NB4 (cell line): Measurements from ENCODE around the gene PRSS56.

ENCODE experiments used
- TF ChIP-seq, protein P1 (sequence below): IDR thresholded peaks from one replicate; pipeline ENCODE4 v1.5.1; 2012; ENCODE audit warnings: low read depth, low read length
- TF ChIP-seq, protein P2 (sequence below): IDR thresholded peaks from 2 replicates; pipeline ENCODE4 v1.6.1; 2011; ENCODE audit warnings: low read depth, low read length

DNA sequence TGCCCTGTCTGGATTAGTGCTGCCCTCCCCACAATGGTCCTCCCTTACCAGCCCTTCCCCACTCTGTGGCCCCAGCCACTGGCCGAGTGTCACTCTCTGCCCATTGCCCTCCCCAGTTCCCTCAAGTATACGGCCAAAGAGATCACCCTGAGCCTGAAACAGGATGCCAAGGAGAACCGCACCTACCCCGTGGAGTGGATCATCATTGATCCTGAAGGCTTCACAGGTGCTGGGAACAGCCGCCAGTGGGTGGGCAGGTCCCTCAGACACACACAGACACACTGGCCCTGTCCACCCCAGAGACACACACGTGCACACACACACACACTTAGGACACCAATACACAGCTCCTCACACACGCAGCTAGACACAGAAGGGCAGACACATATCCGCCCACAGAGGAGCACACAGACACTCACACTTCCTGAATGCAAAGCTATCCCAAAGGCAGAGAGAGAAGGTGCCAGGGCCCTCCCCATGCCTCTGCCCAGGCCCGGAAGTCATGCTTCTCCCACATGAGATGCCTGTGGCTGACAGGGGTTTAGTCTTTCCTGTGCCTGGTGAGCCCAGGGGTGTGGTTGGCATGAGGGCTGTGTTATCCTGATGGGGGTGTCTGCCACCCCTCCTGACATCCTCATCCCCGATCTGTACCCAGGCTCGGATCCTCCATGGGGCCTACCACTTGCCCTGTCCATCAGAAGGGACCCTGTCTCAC is 8.7 kb downstream of the PRSS56 start:
- TF ChIP-seq, protein P1, sequence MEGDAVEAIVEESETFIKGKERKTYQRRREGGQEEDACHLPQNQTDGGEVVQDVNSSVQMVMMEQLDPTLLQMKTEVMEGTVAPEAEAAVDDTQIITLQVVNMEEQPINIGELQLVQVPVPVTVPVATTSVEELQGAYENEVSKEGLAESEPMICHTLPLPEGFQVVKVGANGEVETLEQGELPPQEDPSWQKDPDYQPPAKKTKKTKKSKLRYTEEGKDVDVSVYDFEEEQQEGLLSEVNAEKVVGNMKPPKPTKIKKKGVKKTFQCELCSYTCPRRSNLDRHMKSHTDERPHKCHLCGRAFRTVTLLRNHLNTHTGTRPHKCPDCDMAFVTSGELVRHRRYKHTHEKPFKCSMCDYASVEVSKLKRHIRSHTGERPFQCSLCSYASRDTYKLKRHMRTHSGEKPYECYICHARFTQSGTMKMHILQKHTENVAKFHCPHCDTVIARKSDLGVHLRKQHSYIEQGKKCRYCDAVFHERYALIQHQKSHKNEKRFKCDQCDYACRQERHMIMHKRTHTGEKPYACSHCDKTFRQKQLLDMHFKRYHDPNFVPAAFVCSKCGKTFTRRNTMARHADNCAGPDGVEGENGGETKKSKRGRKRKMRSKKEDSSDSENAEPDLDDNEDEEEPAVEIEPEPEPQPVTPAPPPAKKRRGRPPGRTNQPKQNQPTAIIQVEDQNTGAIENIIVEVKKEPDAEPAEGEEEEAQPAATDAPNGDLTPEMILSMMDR, result no peak
- TF ChIP-seq, protein P2, sequence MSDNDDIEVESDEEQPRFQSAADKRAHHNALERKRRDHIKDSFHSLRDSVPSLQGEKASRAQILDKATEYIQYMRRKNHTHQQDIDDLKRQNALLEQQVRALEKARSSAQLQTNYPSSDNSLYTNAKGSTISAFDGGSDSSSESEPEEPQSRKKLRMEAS, result no peak
